Anterior cingulate cortex (tissue), 58 donors: ENCODE data around the gene NIPAL3.
"Not testable (repeated sequence)": the region's sequence is repeated elsewhere in the genome, so short reads cannot be mapped to it uniquely, and the experiment has no call there.

Source experiments
- DNase-seq, 58 donors: peaks; one replicate each; lab custom pipeline; 2025; lab: John Stamatoyannopoulos, UW

The NIPAL3 gene

DNA sequence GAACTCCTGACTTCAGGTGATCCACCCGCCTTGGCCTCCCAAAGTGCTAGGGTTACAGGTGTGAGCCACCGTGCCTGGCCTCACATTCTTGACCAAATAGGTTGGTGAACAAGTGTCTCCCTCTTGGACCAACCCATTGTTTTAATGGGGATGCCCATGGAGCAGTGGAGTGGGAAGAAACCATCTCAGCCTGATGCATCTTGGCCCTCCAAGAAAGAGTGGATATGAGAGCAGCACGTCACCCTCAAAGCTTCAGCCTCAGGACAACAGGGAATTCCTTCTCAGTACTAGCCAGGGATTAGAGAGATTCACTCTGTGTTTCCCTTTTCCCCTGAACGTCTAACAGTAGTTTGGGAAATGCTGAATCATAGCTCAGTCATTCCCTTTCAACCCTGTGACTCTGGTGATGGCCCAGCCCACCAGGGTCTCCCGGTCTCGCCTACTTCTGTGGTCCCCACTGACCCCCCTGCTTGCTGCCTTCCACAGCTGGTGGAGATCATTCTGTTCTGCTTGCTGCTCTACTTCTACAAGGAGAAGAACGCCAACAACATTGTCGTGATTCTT is 37.4 kb downstream of the NIPAL3 start:
- no peak for DNase-seq

GRCh38 chr1:24454673-24455072 is 39.1 kb downstream of the NIPAL3 start:
- no peak for DNase-seq

DNA sequence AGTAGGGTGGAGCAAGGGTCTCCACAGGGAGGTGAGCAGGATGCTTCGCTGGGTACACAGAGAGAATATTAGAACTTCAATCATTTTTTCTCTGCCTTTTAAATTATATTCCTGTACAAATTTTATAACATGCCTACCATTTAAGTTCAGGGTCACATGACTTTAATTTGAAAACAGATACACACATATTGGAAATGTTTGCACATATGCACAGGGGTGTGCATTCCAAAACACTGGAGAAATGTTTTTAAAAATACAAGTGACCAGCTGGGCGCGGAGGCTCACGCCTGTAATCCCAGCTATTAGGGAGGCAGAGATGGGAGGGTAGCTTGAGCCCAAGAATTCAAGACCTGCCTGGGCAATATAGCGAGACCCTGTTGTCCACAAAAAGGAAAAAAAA is 39.7 kb downstream of the NIPAL3 start:
- no peak for DNase-seq

DNA sequence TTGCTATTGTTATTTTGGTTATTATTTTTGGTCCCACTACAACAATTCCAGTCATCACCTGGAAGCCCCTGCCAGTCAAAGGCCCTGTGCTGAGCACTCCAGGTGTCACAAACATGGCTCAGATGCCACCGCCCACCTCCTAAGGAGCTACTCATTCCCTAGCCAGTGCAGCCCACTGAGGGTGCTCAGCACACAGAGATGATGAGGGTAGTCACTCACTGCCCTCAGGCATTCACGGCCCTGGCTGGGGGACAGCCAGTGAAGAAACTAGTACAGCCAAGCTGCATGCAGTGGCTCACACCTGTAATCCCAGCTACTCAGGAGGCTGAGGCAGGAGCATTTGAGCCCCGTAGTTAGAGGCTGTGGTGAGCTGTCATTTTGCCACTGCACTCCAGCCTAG is 42.3 kb downstream of the NIPAL3 start:
- no peak for DNase-seq

- DNase-seq, result no peak
These were observed 44.1 kb downstream of the NIPAL3 start for GRCh38 chr1:24459551-24460266.

GRCh38 chr1:24462128-24462527 is 46.5 kb downstream of the NIPAL3 start:
- not testable (repeated sequence) for DNase-seq

DNA sequence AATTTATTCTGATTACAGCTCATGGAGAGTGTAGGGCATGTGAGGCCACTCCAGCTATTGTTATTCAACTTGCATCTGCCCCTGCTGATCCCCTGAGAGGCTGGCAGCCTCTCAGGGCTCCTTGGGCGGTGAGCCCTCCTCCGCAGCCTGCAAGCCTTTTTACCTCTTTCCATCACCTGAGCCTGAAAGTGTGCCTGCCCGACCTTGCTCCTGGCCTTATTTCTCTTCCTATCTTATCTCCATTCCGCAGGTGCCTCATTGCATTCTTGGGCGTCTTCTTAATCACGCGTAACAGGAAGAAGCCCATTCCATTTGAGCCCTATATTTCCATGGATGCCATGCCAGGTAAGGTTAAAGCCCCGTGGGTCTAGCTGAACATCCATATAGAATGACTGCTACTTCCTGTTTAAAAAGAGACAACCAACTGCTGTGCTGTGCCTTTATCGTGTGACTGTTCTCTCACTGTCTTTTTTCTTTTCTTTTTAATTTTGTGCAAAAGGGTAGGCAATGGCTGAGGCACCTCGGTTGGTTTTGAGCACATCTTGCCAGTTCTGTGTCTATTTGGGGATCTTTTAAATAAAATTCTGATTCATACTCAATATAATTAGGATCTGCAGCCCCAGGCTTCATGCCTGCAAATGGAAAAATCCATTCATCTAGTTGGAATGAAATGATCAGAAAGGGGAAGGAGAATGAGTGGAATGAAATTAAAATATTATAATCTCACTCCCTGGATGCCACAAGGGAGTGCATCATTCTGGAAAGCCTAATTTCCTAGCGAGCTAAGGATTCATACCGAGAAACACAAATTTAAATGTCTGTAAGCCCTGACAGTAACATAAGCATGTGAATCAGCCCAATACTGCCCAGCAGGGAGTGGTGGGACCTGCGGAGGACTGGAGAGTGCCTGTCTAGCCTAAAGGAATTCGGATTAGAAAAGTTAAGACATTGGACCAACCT is 48.5 kb downstream of the NIPAL3 start:
- peak in 1 of 58 donors; percentile 12 for DNase-seq

- no peak for DNase-seq
These were observed 49.5 kb downstream of the NIPAL3 start for GRCh38 chr1:24465099-24465498.

DNA sequence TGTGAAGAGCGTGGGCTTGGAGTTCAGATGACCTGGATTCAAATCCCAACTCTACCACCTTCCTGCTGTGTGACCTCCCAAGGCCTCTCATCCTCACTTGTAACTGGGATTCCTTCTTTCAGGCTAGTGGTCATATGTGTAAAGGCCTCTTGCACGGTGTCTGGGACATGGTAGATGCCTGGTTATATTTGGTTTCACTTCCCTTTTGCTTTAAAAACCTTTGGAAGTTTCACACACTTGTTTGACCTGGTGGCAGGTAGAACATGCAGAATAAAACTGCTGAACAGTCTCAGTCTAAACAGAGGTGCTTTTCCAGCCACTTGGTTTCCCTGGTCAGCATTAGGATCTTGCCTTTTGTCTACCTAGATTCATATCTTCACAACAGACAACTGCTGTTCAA is 50.0 kb downstream of the NIPAL3 start:
- no peak for DNase-seq

GRCh38 chr1:24468685-24469316 is 53.2 kb downstream of the NIPAL3 start:
- DNase-seq, result peak in 4 of 58 donors; percentile 3 to 8 (median 6)

GRCh38 chr1:24470592-24470991 is 55.0 kb downstream of the NIPAL3 start:
- DNase-seq, result no peak

DNA sequence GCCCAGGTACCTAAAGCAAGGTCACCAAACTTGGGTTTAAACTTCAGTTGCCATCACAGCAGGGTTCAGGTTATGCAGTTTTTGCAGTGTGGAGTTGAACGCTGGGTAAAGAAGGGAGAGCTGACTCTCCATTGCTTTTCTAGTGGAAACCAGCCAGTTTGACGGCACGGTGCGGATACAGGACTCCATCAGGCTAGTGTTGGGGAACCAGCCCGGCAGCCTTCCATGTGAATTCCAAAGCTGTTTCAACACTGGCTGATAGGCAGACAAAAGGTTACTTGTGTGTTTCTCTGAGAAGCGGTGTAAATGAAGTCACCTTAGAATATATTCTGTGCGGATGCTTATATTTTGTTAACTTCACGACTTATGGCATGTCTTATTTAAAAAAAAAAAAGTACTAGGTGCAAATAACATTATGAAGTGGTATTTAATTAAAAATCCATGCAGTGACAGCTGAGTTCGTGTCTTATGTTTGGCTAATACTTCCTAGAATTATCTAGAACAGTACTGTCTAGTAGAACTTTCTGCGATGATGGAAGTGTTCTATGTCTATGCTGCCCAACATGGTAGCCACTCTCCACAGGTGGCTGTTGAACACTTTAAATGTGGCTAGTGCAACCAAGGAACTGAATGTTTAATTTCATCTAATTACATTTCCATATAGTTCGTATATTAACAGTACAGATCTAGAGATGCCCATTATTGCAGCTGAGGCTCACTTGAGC is 57.1 kb downstream of the NIPAL3 start:
- no peak for DNase-seq

- no peak for DNase-seq
These were observed 58.6 kb downstream of the NIPAL3 start for GRCh38 chr1:24474193-24474592.

DNA sequence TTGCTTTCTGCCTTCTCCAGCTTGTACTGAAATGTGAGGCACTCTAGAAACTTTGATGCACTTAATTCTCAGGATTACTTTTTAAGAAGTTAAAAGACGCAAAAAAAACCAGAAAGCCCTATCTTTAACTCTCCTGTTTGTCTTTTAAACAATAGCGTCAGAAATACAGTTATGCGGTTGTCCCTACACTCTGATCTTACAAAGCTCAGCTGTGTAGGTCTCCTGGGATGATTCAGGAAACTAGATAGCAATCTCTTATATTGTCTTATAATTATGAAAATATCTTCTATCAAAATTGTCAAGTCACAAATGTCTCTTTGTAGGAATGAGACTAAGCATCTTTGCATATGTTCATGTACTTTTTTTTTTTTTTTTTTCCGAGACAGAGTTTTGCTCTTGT is 60.1 kb downstream of the NIPAL3 start:
- DNase-seq, result no peak

- no peak for DNase-seq
These were observed 61.0 kb downstream of the NIPAL3 start for GRCh38 chr1:24476571-24476970.

DNA sequence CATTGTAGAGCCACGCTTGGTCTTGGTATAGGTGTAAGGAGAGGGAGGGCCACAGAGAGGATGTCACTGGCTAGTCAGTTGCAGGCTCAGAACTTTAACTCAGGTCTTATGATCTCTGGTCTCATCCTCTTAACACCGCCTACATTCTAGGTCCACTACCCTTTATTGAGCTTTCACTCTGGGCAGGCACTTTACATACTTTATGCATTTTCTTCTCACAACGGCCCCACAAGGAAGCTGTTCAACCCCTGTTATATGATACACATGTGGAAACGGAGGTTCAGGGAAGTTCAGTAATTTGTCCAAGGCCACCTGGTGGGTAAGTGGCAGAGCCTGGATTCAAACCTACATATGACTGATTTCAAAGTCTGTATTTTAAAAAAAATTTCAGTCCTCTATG is 61.7 kb downstream of the NIPAL3 start:
- no peak for DNase-seq

DNA sequence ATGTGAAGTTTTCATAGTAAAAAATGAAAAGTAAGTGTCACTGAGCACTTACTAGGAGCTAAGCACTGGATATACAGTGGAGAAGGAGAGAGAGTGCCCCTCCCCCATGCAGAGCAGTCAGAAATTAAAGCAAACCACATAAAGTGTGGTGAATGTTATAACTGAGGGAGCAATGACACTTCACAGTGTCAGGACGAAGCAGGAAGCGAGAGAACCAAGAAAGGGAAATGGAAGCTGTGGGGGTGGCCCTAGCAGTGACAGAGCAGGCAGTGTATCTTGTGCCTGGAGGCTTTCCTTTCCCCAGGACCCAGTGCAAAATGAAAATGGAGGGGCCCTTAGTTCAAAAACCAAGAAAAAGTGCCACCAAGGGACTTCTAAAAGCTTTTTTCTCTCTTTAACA is 65.5 kb downstream of the NIPAL3 start:
- DNase-seq, result peak in 2 of 58 donors; percentile 5 to 6

GRCh38 chr1:24481843-24482610 is 66.4 kb downstream of the NIPAL3 start:
- DNase-seq, result no peak

- no peak for DNase-seq
These were observed 67.8 kb downstream of the NIPAL3 start for GRCh38 chr1:24483441-24483840.
